Stimulated activated CD4-positive, alpha-beta T cell treated with anti-CD3 and anti-CD28 coated beads, TNF-alpha, amount 100 ng/mL, for 1 hour (primary cell): ENCODE measurements around the gene CAPN2.

ENCODE experiments used
- DNase-seq, 3 donors: peaks; one replicate each; pipeline ENCODE4 v3.0.0-alpha.2; 2020; ENCODE audit warnings: low read depth in 3 of 3, low spot score in 1 of 3

The CAPN2 gene

DNA sequence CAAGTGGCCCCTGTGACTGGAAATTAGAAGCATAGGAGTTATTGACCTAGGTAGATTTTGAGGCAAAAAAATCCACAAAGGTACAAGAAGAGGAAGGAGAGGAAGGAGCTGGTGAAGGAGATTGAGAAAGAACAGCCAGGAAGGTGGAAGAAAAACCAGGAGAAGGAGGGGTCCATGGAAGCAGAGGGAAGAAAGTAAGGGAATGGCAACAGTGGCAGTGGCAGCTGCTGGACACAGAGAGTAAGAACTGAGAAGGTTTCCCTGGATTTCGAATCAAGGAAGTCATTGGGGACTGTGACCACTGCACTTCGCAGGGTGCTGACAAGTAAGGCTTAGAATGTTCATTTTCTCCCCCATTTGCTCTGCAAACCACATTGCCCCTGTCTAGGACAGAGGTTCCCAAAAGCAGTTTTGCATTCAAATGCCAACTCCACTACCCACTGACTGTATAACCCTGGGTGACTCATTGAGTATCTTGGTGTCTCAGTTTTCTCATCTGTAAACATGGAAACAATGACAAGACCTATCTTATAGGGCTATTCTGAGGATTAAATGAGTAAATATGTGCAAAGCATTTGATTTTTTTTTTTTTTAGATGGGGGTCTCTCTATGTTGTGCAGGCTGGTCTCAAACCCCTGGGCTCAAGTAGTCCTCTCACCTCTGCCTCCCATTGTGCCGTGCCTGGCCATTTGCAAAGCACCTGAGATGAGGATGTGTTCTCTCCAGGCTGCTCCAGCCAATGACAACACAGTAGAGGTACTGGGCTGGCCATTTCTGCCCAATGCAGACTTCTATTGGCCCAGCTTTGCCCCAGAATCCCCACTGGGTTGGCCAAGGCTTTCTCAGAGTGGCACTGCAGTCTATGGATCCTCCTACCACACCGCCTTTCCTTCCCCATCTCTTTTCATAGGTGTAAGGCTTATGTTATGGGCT lies 9.3 kb upstream of the CAPN2 start:
- no peak for DNase-seq

GRCh38 chr1:223703668-223704013 lies 8.7 kb upstream of the CAPN2 start:
- no peak for DNase-seq

GRCh38 chr1:223704921-223705878 lies 7.1 kb upstream of the CAPN2 start:
- no peak for DNase-seq

- DNase-seq, result no peak
Observed at GRCh38 chr1:223706077-223706973, 6.0 kb upstream of the CAPN2 start.

- DNase-seq, result no peak
Observed at GRCh38 chr1:223707256-223708000, 4.9 kb upstream of the CAPN2 start.

DNA sequence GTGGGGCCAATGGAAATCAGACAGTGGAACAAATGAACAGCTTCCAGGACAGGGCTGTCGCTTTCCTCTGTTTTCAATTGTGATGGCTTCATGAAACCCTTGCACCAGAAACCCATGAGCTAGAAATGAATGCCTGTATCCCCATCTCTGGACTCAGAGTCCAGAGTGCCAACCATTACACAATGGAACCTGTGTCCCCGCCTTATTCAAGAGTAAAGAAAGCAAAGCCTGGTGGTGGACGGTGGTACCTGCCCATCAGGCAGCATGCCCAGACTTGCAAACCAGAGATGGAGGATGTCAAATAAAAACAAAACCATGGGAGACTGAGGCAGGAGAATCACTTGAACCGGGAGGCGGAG lies 4.4 kb upstream of the CAPN2 start:
- DNase-seq, result no peak

DNA sequence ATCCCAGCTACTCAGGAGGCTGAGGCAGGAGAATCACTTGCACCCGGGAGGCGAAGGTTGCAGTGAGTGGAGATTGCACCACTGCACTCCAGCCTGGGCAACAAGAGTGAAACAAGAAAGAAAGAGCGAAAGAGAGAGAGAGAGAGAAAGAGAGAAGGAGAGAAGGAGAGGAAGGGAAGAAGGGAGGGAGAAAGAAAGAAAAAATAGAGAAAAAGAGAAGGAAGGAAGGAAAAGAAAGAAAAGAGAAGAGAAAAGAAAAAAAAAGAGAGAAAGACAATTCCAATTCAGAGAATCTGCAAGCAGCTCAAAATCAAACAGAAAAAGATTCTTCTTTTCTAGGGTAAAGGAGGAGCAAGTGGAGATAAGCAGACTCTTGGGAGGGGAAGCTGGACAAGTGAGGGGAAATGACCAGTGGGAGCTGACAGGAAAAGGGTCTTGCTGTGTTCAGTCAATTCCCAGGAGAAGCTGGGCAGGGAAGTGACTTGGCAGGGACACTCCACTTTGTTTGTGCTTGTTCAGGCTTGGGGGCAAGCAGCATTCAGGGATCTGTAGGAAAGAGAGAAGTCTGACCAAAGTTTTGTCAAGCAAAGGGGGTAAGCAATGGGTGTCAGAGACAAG lies 3.6 kb upstream of the CAPN2 start:
- no peak for DNase-seq

- no peak for DNase-seq
Observed at GRCh38 chr1:223709598-223709997, 2.7 kb upstream of the CAPN2 start.

DNA sequence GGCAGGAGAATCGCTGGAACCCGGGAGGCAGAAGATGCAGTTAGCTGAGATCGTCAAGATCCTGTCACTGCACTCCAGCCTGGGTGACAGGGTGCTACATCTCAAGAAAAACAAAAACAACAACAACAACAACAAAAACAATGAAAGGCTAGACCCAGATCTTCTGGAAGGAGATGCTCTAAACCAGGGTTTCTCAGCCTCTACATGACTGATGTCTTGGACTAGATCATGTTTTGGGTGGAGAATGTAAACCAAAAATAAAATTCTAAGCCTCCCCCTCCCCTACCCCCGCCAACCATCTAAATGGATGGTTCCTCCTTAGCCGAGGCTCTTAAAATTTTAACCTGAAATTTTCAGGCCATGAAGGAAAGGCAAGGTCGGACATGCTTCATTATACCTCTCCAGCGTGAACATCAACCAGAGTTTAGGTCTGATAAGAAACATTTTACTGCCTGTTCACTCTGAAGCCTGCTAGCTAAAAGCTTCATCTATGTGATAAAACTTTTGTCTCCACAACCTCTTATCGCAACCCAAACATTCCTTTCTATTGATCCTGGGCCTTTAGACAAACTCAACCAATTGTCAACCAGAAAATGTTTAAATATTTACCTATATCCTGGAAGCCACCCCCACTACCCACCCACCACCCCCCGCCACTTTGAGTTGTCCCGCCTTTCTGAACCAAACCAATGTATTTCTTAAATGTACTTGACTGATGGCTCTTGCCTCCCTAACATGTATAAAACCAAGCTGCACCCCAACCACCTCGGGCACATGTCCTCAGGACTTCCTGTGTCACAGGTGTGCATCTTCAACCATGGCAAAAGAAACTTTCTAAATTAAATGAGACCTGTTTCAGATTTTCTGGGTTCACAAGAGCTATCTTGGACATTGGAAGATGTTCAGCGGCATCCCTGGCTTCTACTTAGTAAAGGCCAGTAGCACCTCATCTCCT lies 1.9 kb upstream of the CAPN2 start:
- no peak for DNase-seq

DNA sequence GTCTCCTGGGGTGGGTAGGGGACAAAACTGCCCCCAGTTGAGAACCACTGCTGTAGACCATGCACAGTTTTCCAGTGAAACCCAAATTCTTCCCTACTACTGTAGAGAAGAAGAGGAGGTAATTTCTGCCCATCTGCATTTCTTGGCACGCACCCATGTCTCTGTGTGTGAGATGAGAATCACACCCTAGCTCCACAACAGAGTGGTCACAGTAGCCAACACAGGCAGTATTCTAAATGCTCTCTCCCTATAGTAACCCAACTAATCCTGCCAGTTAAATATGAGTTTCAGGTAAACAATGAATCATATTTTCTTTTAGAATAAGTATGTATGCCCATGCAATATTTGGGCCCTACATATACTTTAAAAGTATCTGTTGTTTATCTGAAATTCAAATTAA lies 1.2 kb upstream of the CAPN2 start:
- DNase-seq, result no peak

DNA sequence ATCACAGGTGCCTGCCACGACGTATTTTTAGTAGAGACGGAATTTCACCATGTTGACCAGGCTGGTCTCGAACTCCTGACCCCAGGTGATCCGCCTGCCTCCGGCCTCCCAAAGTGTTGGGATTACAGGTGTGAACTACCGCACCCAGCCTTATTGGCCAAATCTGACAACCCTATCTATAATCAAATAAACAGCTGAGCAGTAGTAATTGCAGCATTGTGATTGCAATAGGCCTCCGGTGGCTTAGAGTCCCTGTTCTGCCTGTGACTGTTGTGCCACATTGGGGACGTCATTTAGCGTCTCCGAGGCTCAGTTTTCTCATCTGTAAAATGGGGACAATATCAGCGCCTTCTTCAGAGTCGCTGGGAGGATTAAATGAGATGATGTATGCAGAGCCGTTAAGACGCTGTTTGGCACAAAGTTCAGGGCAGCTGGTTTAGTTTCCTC lies 569 bp upstream of the CAPN2 start:
- DNase-seq, result no peak

DNA sequence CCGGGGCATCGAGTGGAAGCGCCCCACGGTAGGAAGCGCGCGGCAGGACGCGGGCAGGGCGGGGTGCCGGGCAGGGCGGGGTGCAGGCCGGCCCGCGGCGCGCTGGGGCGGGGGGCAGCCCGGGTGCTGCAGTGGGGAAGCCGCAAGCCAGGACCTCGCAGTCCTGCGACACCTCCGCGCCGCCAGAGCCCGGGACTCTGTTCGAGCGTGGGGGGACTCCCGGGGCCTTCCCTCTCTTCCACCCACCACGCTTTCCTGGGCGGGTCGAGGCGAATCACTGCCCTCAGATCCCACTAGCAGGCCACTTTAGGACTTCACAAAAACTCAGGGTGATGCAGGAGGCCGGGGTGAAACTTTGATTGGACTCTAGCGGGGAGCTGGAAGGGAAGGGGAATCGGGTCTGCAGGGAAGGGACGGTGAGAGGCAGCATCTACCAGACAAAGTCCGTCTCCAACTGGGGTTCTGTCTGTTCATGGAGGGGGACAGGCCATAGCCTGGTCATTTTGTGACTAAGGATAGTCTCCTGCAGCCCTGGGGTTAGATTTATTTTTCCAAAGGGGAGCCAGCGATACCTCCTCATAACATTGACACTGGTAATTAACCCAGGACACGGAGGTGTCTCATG lies 623 bp downstream of the CAPN2 start:
- DNase-seq, result peak in 1 of 3 donors; percentile 29

DNA sequence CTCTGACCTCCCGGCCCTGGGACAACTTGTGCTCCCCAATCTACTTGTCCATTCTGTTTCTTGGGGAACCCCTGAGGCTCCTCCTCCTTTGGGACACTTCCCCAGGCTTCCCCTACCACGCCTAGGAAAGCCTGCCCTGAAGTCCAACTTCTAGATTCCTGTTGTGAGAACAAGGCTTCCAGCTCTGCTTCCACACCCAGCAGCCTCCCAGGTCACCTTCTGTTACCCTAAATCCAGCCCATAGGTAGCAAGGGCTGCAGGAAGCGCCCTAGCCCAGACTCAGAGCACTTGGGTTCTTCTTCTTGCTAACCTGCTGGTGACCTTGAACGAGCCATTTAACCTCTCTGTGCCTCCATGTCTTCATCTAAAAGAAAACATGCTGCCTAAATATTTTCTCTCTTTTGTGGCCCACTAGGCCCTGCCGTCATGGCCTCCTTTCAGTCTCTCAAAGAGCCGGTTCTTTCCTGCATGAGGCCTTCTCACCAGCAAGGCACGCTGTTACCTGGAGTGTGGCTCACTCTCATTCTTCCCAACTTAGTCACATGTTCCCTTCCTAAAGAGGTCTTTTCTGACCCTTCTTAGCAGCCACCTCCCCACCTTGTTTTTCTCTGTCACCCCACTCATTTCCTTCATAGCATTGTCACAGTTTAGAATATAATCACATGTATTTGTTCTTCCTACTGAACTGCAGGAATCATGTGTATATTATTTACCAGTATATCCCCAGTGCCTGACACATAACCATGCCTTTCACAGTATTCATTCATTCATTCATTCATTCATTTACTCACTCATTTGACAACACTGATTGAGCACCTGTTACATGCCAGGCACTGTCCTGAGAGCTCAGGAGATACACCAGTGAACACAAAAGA lies 1.4 kb downstream of the CAPN2 start:
- no peak for DNase-seq

DNA sequence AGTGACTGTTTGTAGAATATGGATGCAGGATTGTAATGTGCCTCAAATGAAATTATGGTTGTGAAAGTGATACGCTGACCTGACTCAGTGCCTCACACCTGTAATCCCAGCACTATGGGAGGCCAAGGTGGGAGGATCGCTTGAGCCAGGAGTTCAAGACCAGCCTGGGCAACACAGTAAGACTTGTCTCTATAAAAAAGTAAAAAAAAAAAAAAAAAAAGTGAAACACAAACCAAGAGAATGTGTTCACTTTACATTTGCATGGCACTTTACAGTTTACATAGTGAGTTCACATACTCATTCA lies 2.0 kb downstream of the CAPN2 start:
- no peak for DNase-seq

DNA sequence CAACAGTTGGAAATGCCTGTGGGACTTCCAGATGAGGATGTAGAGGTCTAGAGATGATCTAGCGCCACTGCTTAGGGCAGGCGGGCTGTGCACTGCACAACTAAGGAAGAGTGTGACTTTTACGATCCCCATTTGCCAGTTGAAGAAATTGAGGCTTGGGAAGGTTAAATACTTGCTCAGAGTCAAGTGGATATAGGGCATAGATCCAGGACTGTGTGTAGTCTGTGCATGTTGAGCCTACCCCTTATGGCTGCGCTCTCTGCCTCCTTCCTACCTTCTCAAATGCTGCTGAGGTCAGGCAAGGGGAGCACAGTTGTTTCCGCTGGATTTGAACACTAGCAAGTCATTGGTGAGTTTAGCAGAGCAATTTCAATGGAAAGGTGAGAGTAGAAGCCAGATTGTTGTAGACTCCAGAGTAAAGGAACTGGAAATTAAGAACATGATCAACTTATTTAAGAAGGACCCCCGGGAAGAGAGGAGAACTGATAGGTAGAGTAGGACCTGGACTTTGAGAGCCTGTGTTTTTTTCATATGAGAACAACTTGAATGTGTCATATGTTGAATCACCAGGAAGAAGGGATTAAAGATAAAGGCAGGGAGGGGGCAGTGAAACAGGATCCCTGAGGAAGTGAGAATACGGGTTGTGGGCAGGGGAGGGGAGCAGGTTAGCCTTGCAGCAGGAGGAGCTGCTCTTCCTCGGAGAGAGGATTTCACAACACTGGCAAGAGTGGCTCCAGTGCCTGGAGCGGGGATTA lies 2.7 kb downstream of the CAPN2 start:
- no peak for DNase-seq

- no peak for DNase-seq
Observed at GRCh38 chr1:223715604-223716172, 3.3 kb downstream of the CAPN2 start.
